WTC11 (cell line): Measurements from ENCODE around the gene PMP22. TPM values are rescaled to one million over a fixed set of nuclear protein-coding genes. Genes with fewer than 3 reads are reported as not detected.
A peak's percentile ranks its signal among the peaks of the same experiment; 100 is the strongest.

ENCODE experiments used
- AFF4 ChIP-seq: sonication (generic); formaldehyde crosslinking; IDR thresholded peaks from 2 replicates; pipeline ENCODE4 v1.8.1; 2023; ENCODE audit warnings: mild to moderate bottlenecking, missing genetic modification reagents, borderline replicate concordance
- ARID4B ChIP-seq: sonication (generic); formaldehyde crosslinking; IDR thresholded peaks from 2 replicates; pipeline ENCODE4 v1.8.0; 2023; ENCODE audit warnings: missing genetic modification reagents, mild to moderate bottlenecking, borderline replicate concordance
- CBFB ChIP-seq: sonication (generic); formaldehyde crosslinking; IDR thresholded peaks from 2 replicates; pipeline ENCODE4 v1.8.1; 2022; ENCODE audit warnings: mild to moderate bottlenecking, low read depth, missing genetic modification reagents
- CREM ChIP-seq: sonication (generic); formaldehyde crosslinking; IDR thresholded peaks from 2 replicates; pipeline ENCODE4 v1.8.1; 2022; ENCODE audit warnings: mild to moderate bottlenecking, missing genetic modification reagents, moderate library complexity
- CTCF ChIP-seq: fragments of 200-600 bp; IDR thresholded peaks from 2 replicates; pipeline ENCODE4 v1.8.0; 2022; ENCODE audit warnings: antibody characterized with exemption
- ETV6 ChIP-seq: sonication (generic); formaldehyde crosslinking; IDR thresholded peaks from 2 replicates; pipeline ENCODE4 v1.8.1; 2022; ENCODE audit warnings: mild to moderate bottlenecking, missing genetic modification reagents
- FOXP1 ChIP-seq: sonication (generic); formaldehyde crosslinking; IDR thresholded peaks from 2 replicates; pipeline ENCODE4 v1.8.0; 2022; ENCODE audit warnings: missing genetic modification reagents, mild to moderate bottlenecking, moderate library complexity, borderline replicate concordance
- FOXP4 ChIP-seq: sonication (generic); formaldehyde crosslinking; IDR thresholded peaks from 2 replicates; pipeline ENCODE4 v1.8.0; 2022; ENCODE audit warnings: mild to moderate bottlenecking, missing genetic modification reagents
- IRF2 ChIP-seq: sonication (generic); formaldehyde crosslinking; IDR thresholded peaks from 2 replicates; pipeline ENCODE4 v1.8.0; 2022; ENCODE audit warnings: low read depth, missing genetic modification reagents, borderline replicate concordance
- MYBL2 ChIP-seq: sonication (generic); formaldehyde crosslinking; IDR thresholded peaks from 2 replicates; pipeline ENCODE4 v1.8.1; 2023; ENCODE audit warnings: mild to moderate bottlenecking, moderate library complexity, missing genetic modification reagents
- NFE2L1 ChIP-seq: sonication (generic); formaldehyde crosslinking; IDR thresholded peaks from 2 replicates; pipeline ENCODE4 v1.8.1; 2023; ENCODE audit warnings: missing genetic modification reagents
- NFYB ChIP-seq: sonication (generic); formaldehyde crosslinking; conservative IDR thresholded peaks from 2 replicates; pipeline ENCODE4 v1.8.0; 2022; ENCODE audit warnings: low read depth, missing genetic modification reagents
- OVOL2 ChIP-seq: fragments of 250-450 bp; sonication (Bioruptor Pico); IDR thresholded peaks from 2 replicates; pipeline ENCODE4 v1.9.0; 2021; ENCODE audit warnings: mild to moderate bottlenecking, borderline replicate concordance
- PREB ChIP-seq: sonication (generic); formaldehyde crosslinking; IDR thresholded peaks from 2 replicates; pipeline ENCODE4 v1.8.1; 2022; ENCODE audit warnings: mild to moderate bottlenecking, missing genetic modification reagents, moderate library complexity, borderline replicate concordance
- SMAD4 ChIP-seq: sonication (generic); formaldehyde crosslinking; IDR thresholded peaks from 2 replicates; pipeline ENCODE4 v1.8.0; 2022; ENCODE audit warnings: mild to moderate bottlenecking, missing genetic modification reagents
- TEAD1 ChIP-seq: sonication (generic); formaldehyde crosslinking; IDR thresholded peaks from 2 replicates; pipeline ENCODE4 v1.8.0; 2022; ENCODE audit warnings: mild to moderate bottlenecking, missing genetic modification reagents
- TP53 ChIP-seq: sonication (generic); formaldehyde crosslinking; IDR thresholded peaks from 2 replicates; pipeline ENCODE4 v1.8.1; 2023; ENCODE audit warnings: mild to moderate bottlenecking, missing genetic modification reagents
- ZNF317 ChIP-seq: sonication (generic); formaldehyde crosslinking; IDR thresholded peaks from 2 replicates; pipeline ENCODE4 v1.8.1; 2023; ENCODE audit warnings: low read depth, mild to moderate bottlenecking, moderate library complexity, missing genetic modification reagents, borderline replicate concordance
- ZNF396 ChIP-seq: fragments of 250-450 bp; sonication (Bioruptor Pico); IDR thresholded peaks from 2 replicates; pipeline ENCODE4 v1.8.0; 2021; ENCODE audit warnings: mild to moderate bottlenecking, moderate library complexity, borderline replicate concordance
- ZNF532 ChIP-seq: fragments of 250-450 bp; sonication (Bioruptor Pico); IDR thresholded peaks from 2 replicates; pipeline ENCODE4 v1.9.0; 2021; ENCODE audit warnings: mild to moderate bottlenecking, borderline replicate concordance
- total RNA-seq: library from RNA; stranded (reverse); gene quantifications from 3 replicates; pipeline ENCODE4 v1.2.3, GENCODE V29; 2021

The PMP22 gene
- total RNA-seq, 1 experiment from 2014 or later: 3.0 TPM

GRCh38 chr17:15260376-15261257 is 4.5 kb downstream of the PMP22 start (continued):
- no peak for TF ChIP-seq ARID4B
- peak; percentile 69 for TF ChIP-seq CREM (CRISPR knock-in tag)
- TF ChIP-seq ZNF396: no peak
- no peak; the same call in 1 of the 2 replicates for TF ChIP-seq FOXP4 (CRISPR knock-in tag)
- TF ChIP-seq ETV6 (CRISPR knock-in tag): no peak; the same call in 1 of the 2 replicates
- TF ChIP-seq SMAD4 (CRISPR knock-in tag): no peak
- peak; percentile 82 for TF ChIP-seq CTCF
- no peak for TF ChIP-seq OVOL2 (CRISPR knock-in tag)
- TF ChIP-seq FOXP1 (CRISPR knock-in tag): no peak
- TF ChIP-seq PREB (CRISPR knock-in tag): no peak
- no peak for TF ChIP-seq CBFB (CRISPR knock-in tag)
- TF ChIP-seq NFYB (CRISPR knock-in tag): no peak
- no peak for TF ChIP-seq IRF2
- TF ChIP-seq TP53 (CRISPR knock-in tag): peak; percentile 35; the same call in 1 of the 2 replicates
- no peak for TF ChIP-seq NFE2L1 (CRISPR knock-in tag)
- no peak for TF ChIP-seq MYBL2 (CRISPR knock-in tag)
- no peak for TF ChIP-seq TEAD1 (CRISPR knock-in tag)
- TF ChIP-seq AFF4 (CRISPR knock-in tag): no peak
- TF ChIP-seq ZNF317 (CRISPR knock-in tag): no peak
- no peak for TF ChIP-seq ZNF532
